Loucy (cell line): ENCODE data around the gene PA2G4.
A peak's percentile ranks its signal among the peaks of the same experiment; 100 is the strongest.

Source experiments
- H2AFZ ChIP-seq: fragments of 200-600 bp; sonication (generic); 2 replicates; pipeline ENCODE4 v1.6.0; 2016; ENCODE audit warnings: antibody characterized with exemption, mild to moderate bottlenecking, low read length, moderate library complexity
- H3F3A ChIP-seq: fragments of 200-600 bp; 2 replicates; pipeline ENCODE4 v1.6.0; 2016; ENCODE audit warnings: antibody characterized with exemption, low read depth, mild to moderate bottlenecking
- H3K27me3 ChIP-seq: fragments of 200-600 bp; sonication (generic); 2 replicates; pipeline ENCODE4 v1.6.1; 2014; ENCODE audit warnings: low read length, mild to moderate bottlenecking; ENCODE audit not compliant: insufficient read depth, poor library complexity, severe bottlenecking
- H3K36me3 ChIP-seq: fragments of 200-600 bp; sonication (generic); 2 replicates; pipeline ENCODE4 v1.6.1; 2016; ENCODE audit warnings: low read length; ENCODE audit not compliant: insufficient read depth
- H3K4me1 ChIP-seq: fragments of 200-600 bp; sonication (generic); 2 replicates; pipeline ENCODE4 v1.5.1; 2014; ENCODE audit warnings: low read length, mild to moderate bottlenecking; ENCODE audit not compliant: insufficient read depth, poor library complexity, severe bottlenecking
- H3K4me2 ChIP-seq: fragments of 200-600 bp; sonication (generic); 2 replicates; pipeline ENCODE4 v1.6.0; 2014; ENCODE audit warnings: antibody characterized with exemption, low read length, low read depth, mild to moderate bottlenecking; ENCODE audit not compliant: poor library complexity, severe bottlenecking
- H3K4me3 ChIP-seq: fragments of 200-600 bp; sonication (generic); 2 replicates; pipeline ENCODE4 v1.5.1; 2014; ENCODE audit warnings: low read length, mild to moderate bottlenecking, mixed read lengths; ENCODE audit not compliant: poor library complexity, severe bottlenecking
- H3K79me2 ChIP-seq: fragments of 200-600 bp; sonication (generic); 2 replicates; pipeline ENCODE4 v1.6.1; 2014; ENCODE audit warnings: low read length; ENCODE audit not compliant: insufficient read depth
- H3K9ac ChIP-seq: fragments of 200-600 bp; sonication (generic); 2 replicates; pipeline ENCODE4 v1.6.0; 2014; ENCODE audit warnings: mild to moderate bottlenecking, low read depth, low read length, moderate library complexity; ENCODE audit not compliant: poor library complexity, severe bottlenecking
- H3K9me2 ChIP-seq: fragments of 200-600 bp; sonication (generic); replicated peaks from 2 replicates; pipeline ENCODE4 v1.6.1; 2016; ENCODE audit warnings: low read depth, low read length, mixed read lengths
- H3K9me3 ChIP-seq: fragments of 200-600 bp; sonication (generic); 2 replicates; pipeline ENCODE4 v1.6.1; 2014; ENCODE audit warnings: mild to moderate bottlenecking, antibody characterized with exemption, low read length, low read depth; ENCODE audit not compliant: insufficient read depth
- H4K20me1 ChIP-seq: fragments of 200-600 bp; sonication (generic); 2 replicates; pipeline ENCODE4 v1.6.0; 2014; ENCODE audit warnings: antibody characterized with exemption, low read length, mild to moderate bottlenecking; ENCODE audit not compliant: insufficient read depth, poor library complexity, severe bottlenecking
- EZH2phosphoT487 ChIP-seq: fragments of 200-600 bp; IDR thresholded peaks from 2 replicates; pipeline ENCODE4 v1.6.1; 2018; ENCODE audit warnings: antibody characterized with exemption, mild to moderate bottlenecking, moderate library complexity, borderline replicate concordance
- TF ChIP-seq, protein P1 (sequence below): fragments of 200-600 bp; sonication (generic); conservative IDR thresholded peaks from 2 replicates; pipeline ENCODE4 v1.5.1; 2014; ENCODE audit warnings: mild to moderate bottlenecking, antibody characterized with exemption, low read length

Gene PA2G4

GRCh38 chr12:56124133-56124532 lies 19.8 kb downstream of the PA2G4 start:
- Histone ChIP-seq H3F3A (peaks cover 7% of the 10 kb centered on the region), H3K9me2 (no peaks in the 10 kb centered on the region), H3K4me1 (peaks cover 40% of the 10 kb centered on the region), H4K20me1 (peaks cover 6% of the 10 kb centered on the region), H3K4me3 (no peak overlapping the region), H3K36me3 (no peaks in the 10 kb centered on the region), H3K4me2 (no peak overlapping the region), H3K9ac (no peak overlapping the region), H2AFZ (no peak overlapping the region), H3K27me3 (no peaks in the 10 kb centered on the region), H3K79me2 (peaks cover 34% of the 10 kb centered on the region), H3K9me3 (no peaks in the 10 kb centered on the region)
- TF ChIP-seq, protein P1, sequence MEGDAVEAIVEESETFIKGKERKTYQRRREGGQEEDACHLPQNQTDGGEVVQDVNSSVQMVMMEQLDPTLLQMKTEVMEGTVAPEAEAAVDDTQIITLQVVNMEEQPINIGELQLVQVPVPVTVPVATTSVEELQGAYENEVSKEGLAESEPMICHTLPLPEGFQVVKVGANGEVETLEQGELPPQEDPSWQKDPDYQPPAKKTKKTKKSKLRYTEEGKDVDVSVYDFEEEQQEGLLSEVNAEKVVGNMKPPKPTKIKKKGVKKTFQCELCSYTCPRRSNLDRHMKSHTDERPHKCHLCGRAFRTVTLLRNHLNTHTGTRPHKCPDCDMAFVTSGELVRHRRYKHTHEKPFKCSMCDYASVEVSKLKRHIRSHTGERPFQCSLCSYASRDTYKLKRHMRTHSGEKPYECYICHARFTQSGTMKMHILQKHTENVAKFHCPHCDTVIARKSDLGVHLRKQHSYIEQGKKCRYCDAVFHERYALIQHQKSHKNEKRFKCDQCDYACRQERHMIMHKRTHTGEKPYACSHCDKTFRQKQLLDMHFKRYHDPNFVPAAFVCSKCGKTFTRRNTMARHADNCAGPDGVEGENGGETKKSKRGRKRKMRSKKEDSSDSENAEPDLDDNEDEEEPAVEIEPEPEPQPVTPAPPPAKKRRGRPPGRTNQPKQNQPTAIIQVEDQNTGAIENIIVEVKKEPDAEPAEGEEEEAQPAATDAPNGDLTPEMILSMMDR: no peak
- no peak for TF ChIP-seq EZH2phosphoT487

DNA sequence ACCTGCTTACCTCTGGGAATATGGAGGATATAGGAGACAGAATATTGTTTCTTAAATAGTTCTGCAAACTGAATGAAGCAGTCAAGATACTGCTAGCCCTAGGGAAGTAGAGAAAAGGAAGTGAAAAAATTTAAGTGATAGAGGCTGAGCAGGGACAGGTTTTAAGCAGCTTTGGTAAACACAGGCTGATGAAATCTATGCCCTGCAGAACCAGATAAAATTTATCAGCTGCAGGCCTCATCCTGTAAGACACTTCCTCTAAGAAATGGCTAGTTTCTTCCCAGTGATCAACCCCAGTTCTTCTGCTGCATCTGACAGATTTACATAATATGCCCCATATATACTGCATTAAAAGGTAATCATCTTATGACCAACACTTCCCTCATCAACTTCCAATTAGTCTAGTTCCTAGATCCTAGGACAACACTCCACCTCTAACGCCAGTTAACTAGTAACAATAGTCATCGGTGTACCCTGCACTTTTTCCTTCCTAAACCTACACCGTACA lies 22.4 kb downstream of the PA2G4 start:
- Histone ChIP-seq H3K9me2 (no peaks in the 10 kb centered on the region), H3K4me2 (peak overlapping the region; percentile 95), H3K4me1 (peaks cover 51% of the 10 kb centered on the region), H4K20me1 (peaks cover 5% of the 10 kb centered on the region), H2AFZ (no peak overlapping the region), H3K79me2 (peaks cover 42% of the 10 kb centered on the region), H3K36me3 (peaks cover 11% of the 10 kb centered on the region; the same call in 1 of the 2 replicates), H3K27me3 (no peaks in the 10 kb centered on the region), H3F3A (peaks cover 7% of the 10 kb centered on the region), H3K9me3 (no peaks in the 10 kb centered on the region), H3K4me3 (peak overlapping the region; percentile 75), H3K9ac (peak overlapping the region; percentile 81)
- TF ChIP-seq, protein P1: no peak
- TF ChIP-seq EZH2phosphoT487: no peak

GRCh38 chr12:56127485-56127887 lies 23.1 kb downstream of the PA2G4 start:
- peaks cover 18% of the 10 kb centered on the region; the same call in 1 of the 2 replicates for H3K36me3 ChIP-seq
- peak overlapping the region; percentile 75 for H3K4me3 ChIP-seq
- peaks cover 7% of the 10 kb centered on the region for H3F3A ChIP-seq
- peak overlapping the region; percentile 81 for H3K9ac ChIP-seq
- no peaks in the 10 kb centered on the region for H3K9me2 ChIP-seq
- H3K9me3 ChIP-seq: no peaks in the 10 kb centered on the region
- TF ChIP-seq EZH2phosphoT487: no peak
- H3K79me2 ChIP-seq: peaks cover 49% of the 10 kb centered on the region
- H3K4me2 ChIP-seq: peak overlapping the region; percentile 95
- peak overlapping the region; percentile 52; the same call in 1 of the 2 replicates for H2AFZ ChIP-seq
- peaks cover 5% of the 10 kb centered on the region for H4K20me1 ChIP-seq
- H3K27me3 ChIP-seq: no peaks in the 10 kb centered on the region
- H3K4me1 ChIP-seq: peaks cover 52% of the 10 kb centered on the region
